CD8-positive, alpha-beta memory T cell (primary cell): Measurements from ENCODE around the gene PIP4K2A. TPM values are rescaled to one million over a fixed set of nuclear protein-coding genes. Genes with fewer than 3 reads are reported as not detected.

ENCODE experiments used
- CTCF ChIA-PET: fragments of 350-600 bp; sonication (Branson Sonifier 250); formaldehyde crosslinking; loops from one replicate; lab custom pipeline; 2021; ENCODE audit warnings: antibody characterized with exemption; lab: Charles Lee
- POLR2A ChIA-PET: fragments of 350-600 bp; sonication (Branson Sonifier 250); formaldehyde crosslinking; loops from one replicate; lab custom pipeline; 2021; ENCODE audit warnings: antibody characterized with exemption; lab: Charles Lee
- DNase-seq, 5 donors: peaks; one replicate each; pipeline versions ENCODE4 v3.0.0 to v3.0.0-alpha.2; 2020 to 2022; ENCODE audit warnings: mixed read lengths in 1 of 5
- H3K27ac ChIP-seq: one replicate; pipeline ENCODE4 v1.7.0; 2013; ENCODE audit warnings: low read depth, mild to moderate bottlenecking, low read length, moderate library complexity
- H3K27me3 ChIP-seq: 2 replicates; pipeline ENCODE4 v1.7.0; 2013; ENCODE audit warnings: low read length, mild to moderate bottlenecking; ENCODE audit not compliant: insufficient read depth, poor library complexity, severe bottlenecking
- H3K36me3 ChIP-seq: 2 replicates; pipeline ENCODE4 v1.7.0; 2013; ENCODE audit warnings: mild to moderate bottlenecking, low read length, moderate library complexity; ENCODE audit not compliant: insufficient read depth
- H3K4me1 ChIP-seq: 2 replicates; pipeline ENCODE4 v1.7.0; 2013; ENCODE audit warnings: mild to moderate bottlenecking, low read length, moderate library complexity; ENCODE audit not compliant: insufficient read depth
- H3K4me3 ChIP-seq: 2 replicates; pipeline ENCODE4 v1.7.0; 2013; ENCODE audit warnings: mild to moderate bottlenecking, low read length
- H3K9me3 ChIP-seq: 2 replicates; pipeline ENCODE4 v1.7.0; 2013; ENCODE audit warnings: mild to moderate bottlenecking, low read length
- H3K27ac Mint-ChIP-seq, 8 donors: one replicate each; pipeline ENCODE4 v1.8.0; 2020 to 2021; ENCODE audit warnings: mixed read lengths in 8 of 8, mild to moderate bottlenecking in 6 of 8, inconsistent platforms in 3 of 8, moderate library complexity in 3 of 8
- H3K27me3 Mint-ChIP-seq, 2 donors: one replicate each; pipeline ENCODE4 v1.8.0; 2020 to 2021; ENCODE audit warnings: mixed read lengths in 2 of 2, mild to moderate bottlenecking in 1 of 2, moderate library complexity in 1 of 2
- H3K36me3 Mint-ChIP-seq, 3 donors: one replicate each; pipeline ENCODE4 v1.8.0; 2020 to 2021; ENCODE audit warnings: mixed read lengths in 3 of 3, inconsistent platforms in 1 of 3, mild to moderate bottlenecking in 1 of 3
- H3K4me1 Mint-ChIP-seq, 3 donors: one replicate each; pipeline ENCODE4 v1.8.0; 2020 to 2021; ENCODE audit warnings: mixed read lengths in 3 of 3, inconsistent platforms in 1 of 3, mild to moderate bottlenecking in 1 of 3
- H3K4me3 Mint-ChIP-seq, 7 donors: one replicate each; pipeline ENCODE4 v1.8.0; 2020 to 2021; ENCODE audit warnings: mixed read lengths in 7 of 7, mild to moderate bottlenecking in 6 of 7, moderate library complexity in 4 of 7, inconsistent platforms in 2 of 7
- H3K9me3 Mint-ChIP-seq, 5 donors: one replicate each; pipeline ENCODE4 v1.8.0; 2020 to 2022; ENCODE audit warnings: mixed read lengths in 5 of 5, mild to moderate bottlenecking in 3 of 5, moderate library complexity in 2 of 5, inconsistent platforms in 1 of 5
- polyA plus RNA-seq: library from polyadenylated mRNA; unstranded; fragments of 300-500 nt; fragmentation: Illumina TruSeq; gene quantifications from one replicate; pipeline ENCODE4 v1.2.3, GENCODE V29; 2021
- total RNA-seq, 2 experiments: library from RNA; stranded (reverse); gene quantifications; one replicate each; pipeline ENCODE4 v1.2.3, GENCODE V29; 2021

PIP4K2A gene
- total and polyA plus RNA-seq, 3 experiments from 2014 or later: 116 to 130 (median 120) TPM

DNA sequence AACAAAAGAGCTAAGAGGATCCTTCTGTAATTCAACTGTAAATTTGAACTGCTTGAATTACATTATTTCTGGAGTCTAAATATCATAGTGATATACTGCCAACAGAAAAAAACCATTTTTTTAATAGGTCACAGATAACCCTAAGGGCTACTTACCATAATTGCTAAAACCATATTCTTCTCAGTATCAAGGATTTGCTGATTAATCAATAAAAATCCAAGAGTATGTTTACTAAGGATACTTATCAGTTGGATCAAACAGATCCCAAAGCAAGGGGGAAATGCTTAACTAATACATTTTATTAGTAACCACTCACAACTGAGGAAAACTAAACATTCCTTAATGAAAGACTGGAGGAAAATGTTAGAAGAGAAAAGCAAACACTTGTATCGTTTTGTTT, 166.0 kb downstream of the PIP4K2A start:
- H3K9me3 ChIP-seq: no peaks in the 10 kb centered on the region
- peaks cover 9 to 93% (median 19%) of the 10 kb centered on the region in 3 donors for H3K36me3 Mint-ChIP-seq
- ChIA-PET CTCF (interaction anchor here (0.6 to 1.0 kb wide), 2 partner anchors 82 to 1053 kb away, joined by 3 to 4 read pairs; no protein-coding TSS in a partner anchor), POLR2A (interaction anchor here (0.5 kb wide), 1 partner anchor 84 kb away, joined by 3 read pairs; no protein-coding TSS in a partner anchor)
- H3K27ac ChIP-seq: no peak overlapping the region
- H3K4me1 Mint-ChIP-seq: peaks cover 39 to 49% (median 45%) of the 10 kb centered on the region in 3 donors
- H3K4me1 ChIP-seq: peaks cover 10% of the 10 kb centered on the region
- H3K36me3 ChIP-seq: peaks cover 50% of the 10 kb centered on the region
- H3K27me3 Mint-ChIP-seq: no peaks in the 10 kb centered on the region
- no peak overlapping the region for H3K4me3 ChIP-seq
- H3K4me3 Mint-ChIP-seq: no peak overlapping the region
- no peak for DNase-seq
- peak overlapping the region in 2 of 8 donors; percentile 20 to 32 for H3K27ac Mint-ChIP-seq
- no peaks in the 10 kb centered on the region for H3K9me3 Mint-ChIP-seq
- H3K27me3 ChIP-seq: no peaks in the 10 kb centered on the region

DNA sequence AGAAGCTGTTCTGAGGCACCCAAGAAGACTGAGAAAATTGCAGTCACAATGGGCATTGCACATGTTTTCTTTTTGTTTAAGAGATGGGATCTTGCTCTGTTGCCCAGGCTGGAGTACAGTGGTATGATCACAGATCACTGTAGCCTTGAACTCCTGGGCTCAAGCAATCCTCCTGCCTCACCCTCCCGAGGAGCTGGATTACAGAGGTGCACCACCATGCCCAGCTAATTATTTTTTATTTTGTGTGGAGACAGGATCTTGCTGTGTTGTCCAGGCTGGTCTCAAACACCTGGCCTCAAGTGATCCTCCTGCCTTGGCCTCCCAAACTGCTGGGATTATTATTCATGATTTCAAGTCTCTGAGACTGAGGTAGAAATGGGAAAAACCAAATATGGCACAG, 168.7 kb downstream of the PIP4K2A start:
- no peaks in the 10 kb centered on the region for H3K9me3 ChIP-seq
- no peak overlapping the region for H3K4me3 ChIP-seq
- peaks cover 17 to 28% (median 24%) of the 10 kb centered on the region in 3 donors for H3K4me1 Mint-ChIP-seq
- no peaks in the 10 kb centered on the region for H3K9me3 Mint-ChIP-seq
- peaks cover 0 to 3% of the 10 kb centered on the region in 2 donors for H3K27me3 Mint-ChIP-seq
- H3K27ac Mint-ChIP-seq: peak overlapping the region in 7 of 8 donors; percentile 33 to 80 (median 57)
- H3K36me3 Mint-ChIP-seq: peaks cover 7 to 93% (median 27%) of the 10 kb centered on the region in 3 donors
- POLR2A ChIA-PET: no interaction called here
- H3K27me3 ChIP-seq: no peaks in the 10 kb centered on the region
- CTCF ChIA-PET: no interaction called here
- H3K4me1 ChIP-seq: peaks cover 10% of the 10 kb centered on the region
- H3K4me3 Mint-ChIP-seq: no peak overlapping the region
- DNase-seq: no peak
- H3K27ac ChIP-seq: no peak overlapping the region
- peaks cover 77% of the 10 kb centered on the region for H3K36me3 ChIP-seq

DNA sequence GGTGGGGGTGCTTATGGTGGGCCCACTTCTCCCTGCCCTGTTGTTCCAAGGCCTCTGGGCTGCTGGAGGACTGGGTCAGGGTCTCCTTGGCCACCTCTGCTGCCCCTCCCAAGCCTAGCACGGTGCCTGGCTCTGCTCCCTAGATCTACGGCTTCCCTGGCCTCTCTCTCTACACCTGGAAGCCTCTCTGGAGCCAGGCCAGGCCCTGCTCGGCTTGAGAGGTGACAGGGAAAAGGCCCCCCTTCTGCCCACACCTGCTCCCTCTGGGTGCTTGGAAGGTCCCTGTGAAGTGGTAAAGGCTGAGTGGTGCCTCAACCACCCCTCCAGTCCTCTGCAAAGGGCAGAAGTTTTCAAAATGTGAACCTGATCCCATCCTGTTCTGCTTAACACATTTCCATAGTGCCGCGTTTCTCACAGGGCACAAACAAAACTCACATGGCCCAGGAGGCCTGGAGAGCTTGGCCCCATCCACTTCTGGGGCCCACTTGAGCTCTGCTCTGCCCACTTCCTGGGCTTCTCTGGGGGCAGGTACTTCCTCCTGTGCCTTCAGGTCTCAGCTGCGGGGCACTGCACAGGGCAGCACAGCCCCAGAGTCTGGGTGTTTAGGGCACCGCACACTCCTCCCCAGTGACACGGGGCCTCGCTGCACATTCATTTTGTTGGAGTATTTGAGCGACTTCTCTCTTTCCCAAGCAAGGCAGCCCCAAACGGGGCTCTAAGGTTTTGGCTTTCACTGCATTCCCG, 169.9 kb downstream of the PIP4K2A start:
- no peak for DNase-seq
- Mint-ChIP-seq H3K4me3 (peak overlapping the region in 2 of 7 donors; percentile 3), H3K4me1 (peaks cover 17 to 27% (median 23%) of the 10 kb centered on the region in 3 donors), H3K27ac (peak overlapping the region in 7 of 8 donors; percentile 25 to 89 (median 60)), H3K27me3 (peaks cover 0 to 3% of the 10 kb centered on the region in 2 donors), H3K9me3 (no peaks in the 10 kb centered on the region), H3K36me3 (peaks cover 8 to 95% (median 30%) of the 10 kb centered on the region in 3 donors)
- POLR2A ChIA-PET: no interaction called here
- Histone ChIP-seq H3K9me3 (no peaks in the 10 kb centered on the region), H3K36me3 (peaks cover 76% of the 10 kb centered on the region), H3K4me1 (peaks cover 10% of the 10 kb centered on the region), H3K27ac (no peak overlapping the region), H3K4me3 (no peak overlapping the region), H3K27me3 (no peaks in the 10 kb centered on the region)
- CTCF ChIA-PET: no interaction called here

DNA sequence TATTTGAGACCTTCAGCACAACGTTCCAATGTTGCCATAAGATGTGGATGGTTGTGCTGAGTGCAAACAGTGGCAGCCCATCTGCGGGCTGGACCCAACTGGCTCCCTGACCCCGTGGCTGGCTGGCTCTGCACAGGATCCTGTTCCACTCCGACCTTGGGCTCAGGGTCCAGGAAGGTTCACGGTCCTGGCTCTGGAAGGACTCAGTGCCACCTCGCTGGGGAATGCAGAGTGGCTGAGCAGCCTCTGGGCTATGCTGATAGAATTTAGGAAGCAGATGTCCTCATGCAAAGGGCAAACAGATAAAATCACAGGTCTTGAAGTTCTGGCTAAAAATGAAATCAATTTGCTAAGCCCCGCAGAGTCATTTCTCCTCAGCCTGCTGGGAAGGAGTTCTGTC, 171.6 kb downstream of the PIP4K2A start:
- H3K9me3 Mint-ChIP-seq: no peaks in the 10 kb centered on the region
- Histone ChIP-seq H3K9me3 (no peaks in the 10 kb centered on the region), H3K36me3 (peaks cover 82% of the 10 kb centered on the region), H3K4me1 (peaks cover 10% of the 10 kb centered on the region), H3K27ac (no peak overlapping the region), H3K27me3 (no peaks in the 10 kb centered on the region), H3K4me3 (no peak overlapping the region)
- peak overlapping the region in 5 of 8 donors; percentile 35 to 96 (median 58) for H3K27ac Mint-ChIP-seq
- H3K4me3 Mint-ChIP-seq: no peak overlapping the region
- DNase-seq: no peak
- ChIA-PET CTCF (interaction anchor here (1.3 kb wide), 1 partner anchor 446 kb away, joined by 3 read pairs; no protein-coding TSS in a partner anchor), POLR2A (no interaction called here)
- peaks cover 18 to 97% (median 37%) of the 10 kb centered on the region in 3 donors for H3K36me3 Mint-ChIP-seq
- peaks cover 0 to 4% of the 10 kb centered on the region in 2 donors for H3K27me3 Mint-ChIP-seq
- H3K4me1 Mint-ChIP-seq: peaks cover 16 to 23% (median 23%) of the 10 kb centered on the region in 3 donors

DNA sequence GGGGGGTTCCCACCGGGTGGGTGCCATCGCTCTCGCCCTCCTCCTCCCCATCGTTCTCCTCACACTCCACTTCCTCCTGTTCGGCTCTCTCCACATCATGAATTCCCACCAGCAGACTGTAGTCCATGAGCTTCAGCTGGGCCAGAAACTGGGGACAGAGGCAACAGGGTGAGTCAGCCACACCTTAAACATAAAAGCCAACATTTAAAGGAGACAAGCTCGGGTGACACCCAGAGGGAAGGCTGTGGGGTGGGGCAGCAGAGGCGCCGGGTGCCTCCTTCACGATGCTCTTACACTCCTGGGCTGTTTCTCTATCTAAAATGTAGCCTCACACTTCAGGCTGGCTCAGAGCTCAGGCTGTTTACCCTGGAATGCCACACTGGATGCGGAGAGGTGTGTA, 172.5 kb downstream of the PIP4K2A start:
- peak overlapping the region in 4 of 8 donors; percentile 27 to 76 (median 56) for H3K27ac Mint-ChIP-seq
- DNase-seq: no peak
- H3K27me3 ChIP-seq: no peaks in the 10 kb centered on the region
- no peaks in the 10 kb centered on the region for H3K9me3 Mint-ChIP-seq
- H3K4me1 Mint-ChIP-seq: peaks cover 9 to 20% (median 19%) of the 10 kb centered on the region in 3 donors
- peaks cover 10% of the 10 kb centered on the region for H3K4me1 ChIP-seq
- no peaks in the 10 kb centered on the region for H3K9me3 ChIP-seq
- H3K4me3 ChIP-seq: no peak overlapping the region
- POLR2A ChIA-PET: no interaction called here
- H3K27ac ChIP-seq: no peak overlapping the region
- CTCF ChIA-PET: no interaction called here
- H3K36me3 ChIP-seq: peaks cover 77% of the 10 kb centered on the region
- H3K27me3 Mint-ChIP-seq: peaks cover 0 to 4% of the 10 kb centered on the region in 2 donors
- peak overlapping the region in 1 of 7 donors; percentile 63 for H3K4me3 Mint-ChIP-seq
- H3K36me3 Mint-ChIP-seq: peaks cover 23 to 97% (median 42%) of the 10 kb centered on the region in 3 donors

DNA sequence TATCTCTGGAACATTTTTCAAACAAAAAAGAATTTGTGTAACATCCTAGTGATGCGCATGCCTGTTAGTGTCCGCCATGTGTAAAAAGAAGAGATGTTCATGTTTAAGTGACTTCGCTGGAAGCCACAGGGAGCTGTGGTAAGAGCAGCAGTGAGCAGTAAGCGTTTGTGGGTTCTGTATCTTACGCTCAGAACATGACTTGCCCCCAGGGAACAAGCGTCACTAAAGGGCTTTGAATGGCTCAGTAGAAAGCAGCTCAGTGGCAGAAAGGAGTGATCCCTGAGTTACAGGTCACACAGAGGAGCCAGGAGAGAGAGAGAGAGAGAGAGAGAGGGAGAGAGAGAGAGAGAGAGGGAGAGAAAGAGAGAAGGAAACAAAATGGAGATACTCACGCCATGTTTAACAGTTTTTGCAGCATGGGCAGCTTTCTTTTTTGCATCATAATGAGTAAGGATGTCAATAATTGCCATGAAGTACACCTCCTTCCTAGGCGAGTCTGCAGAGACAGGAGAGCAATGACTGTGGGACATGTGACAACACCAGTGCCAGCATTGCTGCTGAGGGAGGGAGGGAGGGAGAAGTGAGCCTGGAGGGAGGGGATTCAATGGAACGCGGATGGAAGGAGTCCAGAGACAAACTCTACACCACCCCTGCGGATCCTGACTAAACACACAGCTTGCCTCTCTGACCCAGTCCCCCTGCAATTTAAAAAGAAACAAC, 174.6 kb downstream of the PIP4K2A start:
- H3K36me3 ChIP-seq: peaks cover 70% of the 10 kb centered on the region
- no peak for DNase-seq
- H3K4me3 Mint-ChIP-seq: no peak overlapping the region
- peaks cover 0 to 4% of the 10 kb centered on the region in 2 donors for H3K27me3 Mint-ChIP-seq
- ChIA-PET CTCF (interaction anchor here (1.2 kb wide), 1 partner anchor 12 kb away, joined by 3 read pairs; no protein-coding TSS in a partner anchor), POLR2A (no interaction called here)
- H3K27ac ChIP-seq: no peak overlapping the region
- H3K27ac Mint-ChIP-seq: peak overlapping the region in 7 of 8 donors; percentile 25 to 95 (median 51)
- H3K4me1 Mint-ChIP-seq: peaks cover 6 to 11% (median 7%) of the 10 kb centered on the region in 3 donors
- peaks cover 34 to 98% (median 49%) of the 10 kb centered on the region in 3 donors for H3K36me3 Mint-ChIP-seq
- H3K4me1 ChIP-seq: peaks cover under 1% of the 10 kb centered on the region
- no peak overlapping the region for H3K4me3 ChIP-seq
- no peaks in the 10 kb centered on the region for H3K27me3 ChIP-seq
- H3K9me3 Mint-ChIP-seq: no peaks in the 10 kb centered on the region
- no peaks in the 10 kb centered on the region for H3K9me3 ChIP-seq

DNA sequence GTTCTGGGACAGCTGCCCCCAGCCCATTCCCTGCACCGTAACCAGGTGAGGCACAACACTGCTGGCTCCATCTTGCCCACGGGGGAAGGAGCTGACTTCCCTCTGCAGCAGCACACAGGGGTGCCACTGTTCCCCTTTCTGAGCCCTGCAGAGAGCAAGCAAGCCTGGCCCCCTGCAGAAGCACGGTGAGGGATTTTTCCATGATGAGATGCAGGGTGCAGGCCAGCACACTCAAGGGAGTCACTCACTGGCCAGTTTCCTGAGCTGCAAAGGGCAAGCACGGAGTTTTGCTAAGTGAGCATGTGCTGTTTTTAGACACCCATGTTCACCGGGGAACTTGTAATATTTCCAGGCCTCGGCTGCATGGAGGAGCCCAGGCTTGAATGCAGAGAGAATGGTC, 176.6 kb downstream of the PIP4K2A start:
- DNase-seq: no peak
- ChIA-PET POLR2A (no interaction called here), CTCF (interaction anchor here (1.0 to 1.5 kb wide), 2 partner anchors 35 to 434 kb away, joined by 3 to 4 read pairs; no protein-coding TSS in a partner anchor)
- Histone ChIP-seq H3K4me1 (no peaks in the 10 kb centered on the region), H3K36me3 (peaks cover 53% of the 10 kb centered on the region), H3K27me3 (no peaks in the 10 kb centered on the region), H3K9me3 (no peaks in the 10 kb centered on the region), H3K4me3 (no peak overlapping the region), H3K27ac (no peak overlapping the region)
- Mint-ChIP-seq H3K27me3 (peaks cover 0 to 4% of the 10 kb centered on the region in 2 donors), H3K36me3 (peaks cover 34 to 95% (median 55%) of the 10 kb centered on the region in 3 donors), H3K4me3 (no peak overlapping the region), H3K9me3 (no peaks in the 10 kb centered on the region), H3K27ac (peak overlapping the region in 2 of 8 donors; percentile 52 to 83), H3K4me1 (peaks cover 3 to 6% (median 3%) of the 10 kb centered on the region in 3 donors)
